Fibroblast of upper back skin (primary cell): ENCODE measurements around the gene MANSC1.
A peak's percentile ranks its signal among the peaks of the same experiment; 100 is the strongest.
"Not testable (repeated sequence)": the region's sequence is repeated elsewhere in the genome, so short reads cannot be mapped to it uniquely, and the experiment has no call there.

Experiments
- DNase-seq: peaks from one replicate; pipeline ENCODE4 v3.0.0-alpha.2; 2013

MANSC1 gene

DNA sequence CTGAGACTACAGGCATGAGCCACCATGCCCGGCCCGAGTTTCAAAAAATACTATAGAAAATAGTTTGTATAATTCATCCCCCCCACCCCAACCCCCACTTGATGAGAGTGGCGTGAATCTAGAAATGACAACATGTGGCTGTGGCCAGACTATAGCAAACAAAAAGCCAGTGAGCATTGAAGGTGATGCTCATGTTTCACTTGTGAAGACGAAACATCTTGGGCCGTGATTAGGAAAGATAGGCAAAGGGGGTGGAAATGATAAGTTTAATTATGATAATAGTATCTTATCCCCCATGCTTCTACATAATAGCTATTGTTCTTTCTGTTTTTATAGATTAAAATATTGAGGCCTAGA, 15.4 kb upstream of the MANSC1 start:
- no peak for DNase-seq

DNA sequence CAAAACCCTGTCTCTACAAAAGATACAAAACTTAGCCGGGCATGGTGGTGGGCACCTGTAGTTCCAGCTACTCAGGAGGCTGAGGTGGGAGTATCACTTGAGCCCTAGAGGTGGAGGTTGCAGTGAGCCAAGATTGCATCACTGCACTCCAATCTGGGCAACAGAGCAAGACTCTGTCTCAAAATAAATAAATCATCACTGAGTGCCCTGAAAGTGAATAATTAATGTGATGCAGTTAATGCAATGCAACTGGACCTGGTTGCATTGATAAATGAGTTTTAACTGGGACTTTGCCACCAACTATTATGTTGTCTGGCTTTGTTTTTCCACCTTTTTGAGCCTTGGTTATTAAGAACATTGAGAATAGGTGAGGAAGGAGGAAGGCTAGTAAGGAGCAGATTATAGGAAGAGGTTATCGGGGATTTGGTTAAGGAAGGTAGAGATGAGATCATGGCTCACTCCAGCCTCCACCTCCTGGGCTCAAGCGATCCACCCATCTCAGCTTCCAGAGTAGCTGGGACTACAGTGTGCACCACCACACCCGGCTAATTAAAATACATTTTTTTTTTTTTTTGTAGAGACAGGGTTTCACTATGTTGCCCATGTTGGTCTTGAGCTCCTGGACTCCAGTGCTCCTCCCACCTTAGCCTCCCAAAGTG, 14.9 kb upstream of the MANSC1 start:
- no peak for DNase-seq

DNA sequence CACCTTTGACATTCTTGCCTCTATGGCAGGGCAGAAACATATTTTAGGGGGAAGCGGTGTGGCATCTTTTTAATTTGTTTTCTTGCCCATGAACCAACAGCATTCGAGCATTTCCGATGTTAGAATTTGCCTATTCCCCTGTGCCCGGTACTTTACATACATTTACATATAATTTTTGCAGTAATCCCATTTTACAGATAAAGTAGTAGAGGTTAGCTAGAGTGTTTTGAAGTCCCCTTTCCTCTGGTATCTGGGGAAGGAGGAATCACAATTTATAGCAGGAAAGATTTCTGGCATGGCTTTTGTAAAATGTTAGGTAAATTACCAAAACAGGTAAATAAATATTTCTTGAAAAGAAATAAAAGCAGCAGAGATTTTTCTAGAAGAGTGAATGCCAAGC, 8.5 kb upstream of the MANSC1 start:
- no peak for DNase-seq

DNA sequence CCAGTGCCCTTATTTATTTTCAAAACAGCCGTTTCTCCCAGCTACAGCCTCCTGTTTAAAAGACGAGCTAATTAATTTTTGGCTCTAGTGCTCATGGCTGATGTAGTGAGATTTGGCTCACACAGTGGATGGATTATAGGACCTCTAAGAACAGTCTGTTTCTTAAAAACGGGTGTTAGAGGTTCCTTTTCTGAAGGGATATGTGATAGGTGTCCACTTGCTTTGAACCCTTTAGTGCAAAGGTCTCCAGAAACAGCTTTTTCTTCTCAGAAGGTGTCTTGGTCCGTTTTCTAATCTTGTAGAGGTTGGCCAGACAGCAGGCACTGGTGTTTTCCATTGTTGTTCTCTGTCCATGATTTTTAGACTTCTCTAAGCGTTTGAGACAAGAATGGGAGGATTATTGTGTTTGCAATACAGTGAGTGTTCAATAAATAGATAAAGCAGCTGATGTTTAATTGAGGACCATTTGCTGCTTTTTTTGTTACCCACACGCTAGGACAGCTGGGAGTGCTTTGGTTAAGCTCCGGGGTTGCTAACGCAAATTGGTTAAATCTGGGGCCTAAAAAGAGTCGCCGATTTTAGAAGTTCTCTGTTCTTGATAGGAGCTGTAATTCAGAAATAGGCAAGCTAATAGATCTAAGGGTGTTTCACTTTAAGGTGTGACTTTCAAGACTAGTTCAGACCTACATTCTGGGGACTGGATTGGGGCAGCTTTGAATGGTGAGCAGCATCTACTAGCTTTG, 7.8 kb upstream of the MANSC1 start:
- no peak for DNase-seq

DNA sequence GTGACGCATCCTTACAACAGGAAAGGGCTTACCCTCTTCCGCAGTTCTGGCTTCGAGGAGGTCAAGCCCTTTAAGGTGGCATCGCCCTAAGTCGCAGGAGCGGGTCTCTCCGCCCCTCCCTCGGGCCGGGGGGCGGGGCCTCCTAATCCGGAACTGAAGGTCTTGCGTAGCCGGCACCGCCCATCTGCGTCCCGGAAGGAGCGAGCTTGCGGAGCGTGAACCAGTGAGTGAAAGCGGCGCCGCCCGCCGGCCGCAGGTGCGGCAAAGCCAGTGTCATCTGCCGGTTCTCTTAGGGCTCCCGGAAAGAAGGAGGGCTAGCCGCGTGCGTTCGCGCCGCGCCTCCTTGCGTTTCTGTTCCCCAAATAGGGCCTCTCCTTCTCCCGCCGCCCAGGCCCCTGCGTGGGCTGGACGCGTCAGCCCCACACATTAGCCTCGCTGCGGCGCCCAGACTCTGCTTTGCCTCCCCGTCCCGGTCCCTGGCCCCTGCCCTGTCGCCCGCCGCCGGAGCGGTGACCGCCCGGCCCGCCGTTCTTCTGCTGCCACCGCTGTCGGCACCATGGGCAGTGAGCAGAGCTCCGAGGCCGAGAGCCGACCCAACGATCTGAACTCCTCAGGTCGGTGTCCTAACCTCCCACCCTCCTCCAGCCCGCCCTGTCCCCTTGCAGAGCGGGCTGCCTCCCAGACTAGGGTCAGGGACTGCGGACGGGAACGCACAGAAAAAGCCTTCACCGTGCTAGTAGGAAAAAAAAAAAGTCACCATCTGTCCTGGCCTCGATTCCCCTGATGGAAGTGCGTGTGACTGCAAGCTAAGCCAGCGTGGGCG, 7.1 kb upstream of the MANSC1 start, which contains the start of gene BORCS5:
Gene BORCS5 (plus strand): TSS at position 183 of the 823 bp plus-strand sequence. CDS start 374 bp downstream, at position 557.
- DNase-seq, result peak; percentile 90

DNA sequence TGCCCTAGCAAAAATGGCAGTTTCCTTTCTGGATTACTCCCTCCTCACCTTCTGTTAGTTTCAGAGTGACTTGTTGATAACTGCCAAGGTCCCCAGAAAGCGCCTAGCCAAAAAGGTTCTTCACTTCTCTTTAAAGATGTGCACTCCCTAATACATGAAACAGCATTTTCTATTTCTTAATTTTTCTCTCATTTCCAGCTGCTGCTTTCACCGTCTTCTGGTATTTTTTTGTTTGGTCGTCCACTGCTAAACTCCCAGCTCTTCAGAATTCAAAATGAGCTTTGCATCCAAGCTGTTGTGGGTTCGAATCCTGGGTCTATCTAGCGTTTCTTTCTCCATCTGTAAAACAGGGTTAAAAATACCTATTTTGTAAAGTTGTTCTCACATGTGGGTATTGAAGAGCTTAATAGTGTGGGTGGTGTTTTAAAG, 6.4 kb upstream of the MANSC1 start:
- no peak for DNase-seq

DNA sequence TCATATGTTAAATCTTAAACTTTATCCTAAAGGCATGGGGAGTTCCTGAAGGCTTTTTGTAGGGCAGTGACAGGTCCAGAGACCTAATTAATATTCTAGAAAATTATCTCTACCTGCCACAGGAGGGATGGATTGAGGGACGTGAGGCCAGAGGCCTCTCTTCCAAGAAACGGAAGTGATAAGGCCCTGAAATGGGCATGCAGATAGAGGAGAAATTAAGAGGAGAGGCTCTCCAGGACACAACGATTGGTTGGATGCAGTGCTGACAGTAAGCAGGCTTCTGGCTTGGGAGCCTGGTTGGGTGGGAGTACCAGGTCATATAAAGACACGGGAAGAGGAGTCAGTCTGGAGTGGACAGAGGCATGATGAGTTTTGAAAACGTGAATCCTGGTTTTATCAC, 3.8 kb upstream of the MANSC1 start:
- no peak for DNase-seq

DNA sequence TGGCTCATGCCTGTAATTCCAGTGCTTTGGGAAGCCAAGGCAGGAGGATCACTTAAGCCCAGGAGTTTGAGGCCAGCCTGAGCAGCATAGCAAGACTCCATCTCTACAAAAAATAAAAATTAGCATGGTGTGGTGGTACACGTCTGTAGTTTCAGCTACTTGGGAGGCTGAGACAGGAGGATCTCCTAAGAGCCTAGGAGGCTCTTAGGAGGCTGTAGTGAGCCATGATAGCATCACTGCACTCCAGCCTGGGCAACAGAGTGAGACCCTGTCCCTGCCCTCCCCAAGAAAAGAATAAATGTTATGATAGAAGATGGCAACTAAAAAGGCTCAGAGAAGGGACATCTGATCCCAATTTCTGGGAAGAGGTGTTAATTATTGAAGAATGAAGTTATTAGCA, 3.2 kb upstream of the MANSC1 start:
- no peak for DNase-seq

DNA sequence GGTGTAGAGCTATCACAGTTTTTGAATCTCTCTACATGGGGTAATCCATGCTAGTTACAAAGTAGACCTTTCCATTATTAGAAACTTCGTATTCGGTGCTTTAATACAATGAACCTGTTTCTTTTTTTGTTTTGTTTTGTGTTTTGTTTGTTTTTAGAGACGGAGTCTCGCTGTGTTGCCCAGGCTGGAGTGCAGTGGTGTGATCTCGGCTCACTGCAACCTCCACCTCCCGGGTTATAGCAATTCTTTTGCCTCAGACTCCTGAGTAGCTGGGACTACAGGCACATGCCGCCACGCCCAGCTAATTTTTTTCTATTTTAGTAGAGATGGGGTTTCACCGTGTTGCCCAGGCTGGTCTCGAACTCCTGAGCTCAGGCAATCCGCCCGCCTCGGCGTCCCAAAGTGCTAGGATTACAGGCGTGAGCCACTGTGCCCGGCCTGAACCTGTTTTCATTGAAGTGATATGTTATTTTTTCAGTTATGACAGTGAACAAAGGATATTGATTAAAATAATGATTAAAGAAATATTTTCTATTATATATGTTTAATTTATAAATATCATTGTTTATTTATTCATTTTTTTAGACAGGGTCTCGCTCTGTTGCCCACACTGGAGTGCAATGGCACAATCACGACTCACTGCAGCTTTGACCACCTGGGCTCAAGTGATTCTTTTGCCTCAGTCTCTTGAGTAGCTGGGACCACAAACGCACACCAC, 1.6 kb upstream of the MANSC1 start:
- DNase-seq, result not testable (repeated sequence)

DNA sequence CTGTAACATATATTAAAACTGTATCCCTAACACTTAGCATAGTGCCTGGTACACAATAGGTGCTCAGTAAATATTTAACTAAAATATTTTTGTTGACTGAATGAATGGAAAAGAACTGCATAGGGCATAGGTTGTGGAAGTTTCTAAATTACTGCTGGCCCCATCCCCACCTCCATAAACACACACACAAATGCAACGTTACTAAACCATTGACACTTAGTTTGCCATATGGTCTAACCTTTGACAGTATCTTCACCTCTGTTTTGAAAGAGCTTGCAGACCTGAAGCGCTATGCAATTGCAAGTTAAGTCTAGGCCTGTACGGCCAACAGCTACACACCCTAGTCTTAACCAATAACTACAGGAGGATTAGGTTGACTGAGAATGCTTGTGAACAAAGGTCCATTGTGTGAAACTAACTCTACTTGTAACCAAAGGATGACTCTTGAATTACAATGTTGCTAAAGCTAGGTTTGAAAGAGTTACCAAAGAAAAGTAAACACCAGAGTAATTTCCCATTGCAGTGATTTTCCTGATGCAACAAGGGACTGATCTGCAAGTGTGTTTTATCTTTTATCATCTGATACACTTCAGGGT, 924 bp upstream of the MANSC1 start:
- no peak for DNase-seq

DNA sequence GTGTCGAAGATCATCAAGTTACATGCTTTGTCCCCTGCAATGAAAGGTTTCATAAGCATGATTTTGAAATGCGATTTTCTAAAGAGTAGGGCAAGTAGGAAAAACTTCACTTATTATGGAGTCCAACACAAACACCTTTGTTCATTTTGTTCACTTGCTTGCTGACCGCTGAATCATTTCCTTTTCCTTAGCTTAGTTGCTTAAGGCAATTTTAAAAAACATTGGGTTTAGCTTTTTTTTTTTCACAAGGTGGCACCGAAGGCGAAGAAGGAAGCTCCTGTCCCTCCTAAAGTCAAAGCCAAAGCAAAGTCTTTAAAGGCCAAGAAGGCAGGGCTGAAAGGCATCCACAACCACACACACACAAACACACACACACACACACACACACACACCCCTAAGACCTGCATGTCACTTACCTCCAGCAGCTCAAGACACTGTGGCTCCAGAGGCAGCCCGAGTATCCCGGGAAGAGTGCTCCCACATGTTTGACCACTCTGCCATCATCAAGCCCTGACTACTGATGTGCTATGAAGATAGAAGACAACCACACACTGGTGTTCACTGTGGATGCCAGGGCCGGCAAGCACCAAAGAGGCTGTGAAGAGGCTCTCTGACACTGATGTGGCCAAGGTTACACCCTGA, 11.4 kb downstream of the MANSC1 start:
- no peak for DNase-seq

DNA sequence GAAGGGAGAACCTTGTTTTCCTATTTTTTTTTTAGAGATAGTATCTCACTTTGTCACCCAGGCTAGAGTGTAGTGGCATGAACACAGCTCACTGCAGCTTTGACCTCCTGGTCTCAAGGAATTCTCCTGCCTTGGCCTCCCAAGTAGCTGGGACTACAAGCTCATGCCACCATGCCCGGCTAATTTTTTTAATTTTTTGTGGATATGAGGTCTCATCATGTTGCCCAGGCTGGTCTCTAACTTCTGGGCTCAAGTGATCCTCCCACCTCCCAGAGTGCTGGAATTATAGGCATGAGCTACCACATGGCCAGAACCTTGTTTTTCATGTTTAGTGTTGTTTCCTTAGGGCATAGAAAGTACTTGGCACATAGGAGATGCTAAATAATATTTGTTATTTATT, 13.5 kb downstream of the MANSC1 start:
- DNase-seq, result no peak

DNA sequence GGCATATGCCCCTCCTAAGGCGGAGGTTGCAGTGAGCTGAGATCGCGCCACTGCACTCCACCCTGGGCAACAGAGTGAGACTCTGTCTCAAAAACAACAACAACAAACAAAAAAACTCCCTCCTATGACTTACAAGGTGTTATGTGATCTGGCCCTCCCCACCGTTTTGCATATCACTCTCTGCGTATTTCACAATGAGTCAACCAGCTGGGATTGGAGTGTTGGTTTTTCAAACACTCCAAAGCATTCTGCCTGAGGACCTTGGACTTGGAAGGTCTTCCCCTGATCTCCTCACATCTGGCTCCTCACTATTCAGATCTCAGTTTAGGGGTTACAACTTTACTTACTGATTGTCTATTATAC, 14.0 kb downstream of the MANSC1 start:
- DNase-seq, result no peak

DNA sequence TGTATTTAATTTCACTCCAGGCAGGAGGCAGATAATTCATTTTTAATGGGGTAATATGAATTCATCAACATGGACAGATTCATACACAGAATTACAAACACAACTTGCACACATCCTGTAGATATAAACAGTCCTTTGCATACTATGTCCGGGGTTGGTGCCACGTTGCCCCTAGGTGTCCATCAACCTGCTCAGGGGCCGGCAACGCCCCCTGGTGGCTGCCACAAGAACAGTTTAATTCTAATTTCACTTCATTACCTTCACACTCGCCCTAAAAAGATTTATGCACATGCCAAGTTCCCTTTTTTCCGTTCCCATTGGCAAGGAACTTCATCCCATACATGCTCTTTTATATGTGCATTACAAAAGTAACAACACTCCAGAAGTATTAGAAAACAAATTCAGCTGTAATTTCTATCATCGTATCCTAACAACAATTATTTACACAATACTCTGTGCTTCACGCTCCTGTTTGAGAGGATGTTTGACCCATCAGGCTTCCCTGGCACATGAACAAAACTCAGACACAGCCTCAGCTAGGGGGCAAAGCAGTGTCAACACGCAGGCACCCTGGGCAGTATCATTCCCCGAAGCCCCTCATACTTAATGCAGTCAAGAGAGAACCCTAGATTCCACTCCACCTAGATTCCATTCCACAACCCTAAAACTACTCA, 15.5 kb downstream of the MANSC1 start:
- peak; percentile 51 for DNase-seq

DNA sequence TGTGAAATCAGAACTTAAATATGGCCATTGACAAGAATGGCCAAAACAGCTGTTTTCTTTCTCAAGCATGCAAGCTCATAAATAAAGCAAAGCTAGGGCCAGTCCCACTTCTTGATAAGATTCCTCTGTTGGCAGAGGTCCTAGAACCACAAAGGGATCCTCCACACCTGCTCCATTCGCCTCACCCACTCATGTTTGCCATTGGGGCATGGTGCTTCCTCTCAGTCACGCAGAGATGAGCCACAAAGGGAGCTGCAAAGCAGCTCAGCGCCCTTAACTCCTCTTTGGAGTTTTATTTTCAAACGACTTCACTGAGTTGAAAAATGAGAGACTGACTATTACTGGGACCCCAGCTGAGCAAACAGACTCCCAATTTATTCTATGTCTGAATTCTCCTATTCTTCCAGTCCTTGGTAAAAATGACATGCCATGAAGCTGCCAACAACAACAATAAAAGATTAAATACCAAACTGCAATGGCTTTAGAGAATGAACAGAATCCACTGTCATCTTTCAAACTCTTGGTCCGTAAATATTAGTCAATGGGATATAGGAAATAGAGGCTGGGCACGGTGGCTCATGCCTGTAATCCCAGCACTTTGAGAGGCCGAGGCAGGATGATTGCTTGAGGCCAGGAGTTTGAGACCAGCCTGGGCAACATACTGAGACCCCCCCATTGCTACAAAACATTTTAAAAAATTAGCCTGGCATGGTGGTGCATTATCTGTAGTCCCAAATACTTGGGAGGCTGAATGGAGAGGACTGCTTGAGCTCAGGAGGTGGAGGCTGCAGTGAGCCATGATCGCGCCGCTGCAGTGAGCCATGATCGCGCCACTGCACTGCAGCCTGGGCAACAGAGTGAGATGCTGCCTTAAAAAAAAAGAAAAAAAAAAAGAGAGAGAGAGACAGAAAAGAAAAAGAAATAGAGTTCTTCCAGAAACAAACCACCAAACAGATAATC, 16.4 kb downstream of the MANSC1 start:
- peak; percentile 71 for DNase-seq

DNA sequence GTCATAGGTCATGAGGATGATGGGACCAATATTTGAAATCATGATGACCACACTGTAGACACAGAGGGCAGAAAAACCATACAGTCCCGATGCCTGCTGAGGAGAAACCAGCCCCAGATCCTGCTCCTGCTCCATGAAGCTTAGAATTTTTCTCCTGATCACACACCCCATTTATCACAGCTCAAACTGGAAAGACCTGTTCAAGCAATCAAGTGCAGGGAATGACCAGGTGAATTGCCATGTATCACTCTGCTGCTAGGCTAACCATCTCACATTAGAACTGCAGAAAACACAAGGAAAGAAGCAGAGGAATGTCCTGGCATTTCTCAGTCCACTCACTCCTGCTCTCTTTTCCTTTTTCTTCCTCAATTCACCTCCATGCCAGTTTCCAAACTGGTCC, 18.1 kb downstream of the MANSC1 start:
- DNase-seq, result no peak

DNA sequence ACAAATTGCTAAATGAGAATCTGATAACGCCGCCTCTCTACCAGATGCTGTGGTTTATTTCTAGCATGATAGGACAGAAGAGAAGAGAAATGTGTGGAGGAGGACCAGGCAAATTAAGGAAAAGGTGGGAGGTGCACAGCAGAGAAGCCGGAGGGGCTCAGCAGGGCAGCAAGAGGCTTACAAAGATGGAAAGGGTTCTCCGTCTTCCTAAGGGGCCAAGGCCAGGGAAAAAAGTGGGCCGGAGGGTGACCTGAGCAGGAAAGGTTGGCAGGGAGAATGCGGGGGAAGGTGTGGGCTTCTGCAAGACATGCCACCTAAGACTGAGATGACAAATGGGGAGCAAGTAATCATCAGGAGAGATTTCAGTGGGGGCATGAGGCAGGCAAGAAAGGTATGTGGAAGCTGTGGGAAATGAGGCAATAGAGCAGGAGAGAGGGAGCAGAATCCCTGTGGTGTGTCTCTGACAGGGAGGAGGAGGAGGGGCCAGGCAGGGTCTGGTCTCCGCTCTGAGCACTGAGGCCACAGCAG, 18.7 kb downstream of the MANSC1 start:
- peak; percentile 48 for DNase-seq

DNA sequence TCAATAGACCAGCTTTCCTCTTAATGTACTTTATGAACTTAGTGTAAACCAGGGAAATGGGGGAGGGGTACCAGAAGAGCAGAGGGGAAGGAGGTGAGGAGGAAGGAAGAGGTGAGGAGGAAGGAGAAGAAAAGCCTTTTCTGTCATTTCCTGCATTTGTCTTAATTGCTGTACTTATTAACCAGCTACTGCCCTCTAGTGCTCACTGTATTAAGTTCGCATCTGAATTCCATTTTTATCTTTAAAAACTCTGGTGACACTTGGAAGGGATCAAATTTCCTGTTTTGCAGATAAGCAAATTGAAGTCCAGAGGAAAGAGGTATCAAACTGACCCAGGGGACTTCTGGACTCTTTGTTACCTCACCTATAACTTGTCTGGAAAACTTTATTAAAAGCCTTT, 22.2 kb downstream of the MANSC1 start:
- DNase-seq, result peak; percentile 72

DNA sequence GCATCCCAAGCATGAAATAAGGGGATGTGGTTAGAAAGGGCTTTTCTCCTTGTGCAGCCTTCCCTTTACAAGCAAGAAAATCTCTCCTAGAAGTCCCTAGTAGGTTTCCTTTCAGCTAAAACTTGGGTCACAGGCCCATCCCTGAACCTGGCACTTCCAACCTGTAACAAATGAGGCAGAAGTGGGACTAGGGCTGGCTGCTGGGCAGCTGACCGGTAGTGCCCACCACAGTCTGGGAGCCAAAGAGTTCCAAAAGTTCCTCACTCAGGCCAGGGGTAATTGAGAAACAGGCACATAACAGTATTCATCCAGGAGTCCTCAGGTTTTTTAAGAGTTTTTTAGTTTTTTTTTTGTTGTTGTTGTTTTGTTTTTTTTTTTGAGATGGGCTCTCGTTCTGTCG, 23.8 kb downstream of the MANSC1 start:
- DNase-seq, result no peak

DNA sequence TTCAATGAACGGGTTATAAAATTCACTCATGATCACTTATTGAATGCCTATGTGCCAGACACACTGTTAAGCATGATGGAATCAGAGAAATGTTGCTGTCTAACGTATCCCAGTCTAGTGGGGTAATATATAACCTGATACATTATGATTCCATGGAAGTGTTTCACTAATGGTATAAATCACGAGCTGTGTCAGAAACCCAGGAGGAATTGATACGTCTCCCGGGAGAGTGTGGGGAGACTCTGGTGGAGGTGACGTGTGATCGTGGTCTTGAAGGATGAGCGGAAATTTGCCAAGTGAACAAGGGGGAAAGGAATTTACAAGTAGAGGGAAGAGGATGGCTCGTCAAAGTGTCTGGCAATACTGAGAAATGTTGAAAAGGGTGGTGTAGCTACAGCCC, 26.5 kb downstream of the MANSC1 start:
- peak; percentile 98 for DNase-seq
